Embryonic facial prominence (tissue), 1 donor: ENCODE data around the gene TAS1R1.
"Not testable (repeated sequence)": the region's sequence is repeated elsewhere in the genome, so short reads cannot be mapped to it uniquely, and the experiment has no call there.

ENCODE experiments used
- DNase-seq: peaks from one replicate; pipeline ENCODE4 v3.0.0-alpha.2; 2016; ENCODE audit errors: extremely low spot score

TAS1R1 gene

DNA sequence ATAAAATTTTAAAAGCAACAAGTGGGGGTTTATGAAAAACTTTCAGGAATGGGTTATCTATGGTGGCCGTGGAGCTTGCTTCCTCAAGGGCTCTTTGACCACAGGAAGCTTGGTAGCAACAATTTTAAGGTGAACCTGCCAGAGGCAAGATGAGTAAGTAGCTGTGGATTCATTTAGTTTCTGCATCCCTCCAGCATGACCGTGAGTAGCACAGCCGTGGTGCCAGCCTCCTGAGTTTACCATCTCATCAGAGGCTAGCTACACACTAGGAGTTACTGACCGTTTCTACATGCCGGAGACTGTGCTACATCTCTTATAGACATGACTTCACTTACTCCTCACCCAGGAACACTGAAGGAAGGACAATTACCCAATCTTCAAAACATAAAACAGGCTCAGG lies 33.6 kb upstream of the TAS1R1 start:
- DNase-seq, result no peak

DNA sequence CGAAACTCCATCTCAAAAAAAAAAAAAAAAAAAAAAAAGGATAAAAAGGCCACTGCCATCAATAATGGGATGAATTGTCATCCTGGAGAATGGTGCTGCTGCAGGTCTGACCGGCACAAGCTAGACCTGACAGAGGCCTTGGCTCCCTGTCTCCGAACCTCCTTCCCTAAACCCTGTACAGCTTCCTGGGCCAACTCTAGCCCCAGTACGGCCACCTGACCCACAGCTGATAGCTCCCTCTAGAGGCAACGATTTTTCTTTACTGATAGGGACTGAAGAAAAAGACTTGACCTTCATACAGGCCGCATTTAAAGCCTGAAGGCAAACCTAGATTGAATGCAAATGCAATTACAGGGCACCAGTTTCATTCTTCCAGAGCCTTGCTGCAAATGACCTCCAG lies 31.5 kb upstream of the TAS1R1 start:
- DNase-seq, result no peak

GRCh38 chr1:6526316-6526715 lies 28.8 kb upstream of the TAS1R1 start:
- no peak for DNase-seq

GRCh38 chr1:6528492-6528891 lies 26.6 kb upstream of the TAS1R1 start:
- no peak for DNase-seq

DNA sequence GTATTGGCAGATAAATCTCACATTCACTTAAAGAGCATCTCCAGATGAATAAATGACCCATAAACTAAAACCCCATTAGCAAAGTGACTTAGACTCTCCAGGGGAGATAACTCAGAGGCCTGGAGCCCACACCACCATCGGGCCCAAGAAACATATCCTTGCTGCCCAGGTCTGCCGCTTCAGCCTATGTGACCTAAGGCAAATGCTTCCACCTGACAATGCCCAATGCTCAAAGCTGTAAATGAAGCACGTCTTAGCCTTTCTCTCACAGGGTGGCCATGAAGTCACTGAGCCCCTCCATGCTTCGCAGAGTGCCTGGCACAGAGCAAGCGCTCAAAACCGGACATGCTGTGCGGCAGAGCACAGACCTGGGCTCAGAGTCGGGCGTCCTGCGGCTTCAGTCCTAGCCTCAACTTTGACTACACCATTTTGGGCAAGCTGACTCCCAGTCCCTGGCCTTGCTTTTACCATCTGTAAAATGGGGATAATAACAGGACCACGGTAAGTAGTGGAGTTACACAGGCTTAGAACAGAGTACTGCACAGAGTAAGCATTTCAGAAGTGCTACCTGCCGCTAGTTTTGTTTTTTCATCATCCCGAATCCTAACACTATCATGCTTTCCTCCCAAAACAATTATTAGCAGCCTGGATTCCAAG lies 24.5 kb upstream of the TAS1R1 start:
- no peak for DNase-seq

DNA sequence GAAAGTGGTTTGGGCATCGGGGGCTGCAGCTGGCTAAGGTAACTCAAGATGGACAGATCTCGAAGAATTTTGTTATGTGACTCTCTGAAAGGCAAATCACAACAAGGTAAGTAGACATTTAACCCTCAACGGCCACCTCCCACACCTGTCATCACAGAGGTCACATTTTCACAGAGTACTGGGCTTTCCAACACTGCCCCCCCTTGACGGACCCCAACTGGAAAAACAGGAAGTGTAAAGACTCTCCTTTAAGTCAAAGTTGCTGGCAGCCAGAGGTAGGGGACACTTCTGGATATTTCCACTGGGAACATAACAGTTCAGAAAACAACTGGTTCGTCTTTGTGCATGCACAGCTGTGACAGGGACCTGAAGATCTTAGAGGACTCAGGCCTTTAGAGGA lies 23.1 kb upstream of the TAS1R1 start:
- no peak for DNase-seq

- no peak for DNase-seq
These were observed 20.8 kb upstream of the TAS1R1 start for GRCh38 chr1:6534248-6534822.

GRCh38 chr1:6535214-6535613 lies 19.9 kb upstream of the TAS1R1 start:
- no peak for DNase-seq

- DNase-seq, result no peak
These were observed 18.8 kb upstream of the TAS1R1 start for GRCh38 chr1:6536291-6536690.

GRCh38 chr1:6538956-6539355 lies 16.2 kb upstream of the TAS1R1 start:
- no peak for DNase-seq

DNA sequence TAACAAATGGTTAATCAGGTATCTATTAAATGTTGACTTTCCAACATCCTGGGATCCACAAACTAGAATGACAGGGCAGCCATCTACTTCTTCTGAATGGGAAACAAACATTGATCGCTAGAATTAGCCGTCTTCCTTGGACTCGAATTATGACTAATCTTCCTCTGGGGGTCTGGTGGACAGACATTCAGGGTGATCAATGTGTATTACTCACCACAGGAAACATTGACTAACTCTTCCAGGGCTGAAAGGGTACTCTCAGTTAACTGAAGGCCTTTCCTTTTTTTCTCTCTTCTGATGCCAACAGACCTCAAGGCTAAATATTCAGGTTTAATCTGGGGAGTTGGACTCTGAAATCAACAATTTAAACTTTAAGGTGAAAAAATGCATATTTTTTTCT lies 10.3 kb upstream of the TAS1R1 start:
- no peak for DNase-seq

- DNase-seq, result no peak
These were observed 9.6 kb upstream of the TAS1R1 start for GRCh38 chr1:6545276-6546112.

DNA sequence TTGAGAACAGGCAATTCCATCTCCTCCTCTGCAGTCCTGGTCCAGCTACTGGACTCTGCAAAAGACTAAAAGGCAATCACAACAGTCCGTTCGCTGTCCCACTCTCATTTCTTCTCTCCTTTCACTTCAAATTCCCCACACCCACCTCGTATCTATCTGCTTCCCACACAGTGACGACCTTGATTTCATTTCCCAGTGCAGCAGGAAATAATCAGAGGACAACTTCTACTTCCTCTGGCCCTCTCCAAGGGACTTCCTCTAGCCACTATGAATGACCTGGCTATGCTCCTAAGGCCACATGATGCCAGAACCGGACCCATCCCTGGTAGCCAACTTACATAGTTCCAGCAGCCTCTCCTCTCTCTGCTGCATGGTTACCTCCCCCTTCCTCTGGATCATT lies 8.8 kb upstream of the TAS1R1 start:
- no peak for DNase-seq

GRCh38 chr1:6547301-6547700 lies 7.8 kb upstream of the TAS1R1 start:
- DNase-seq, result no peak

DNA sequence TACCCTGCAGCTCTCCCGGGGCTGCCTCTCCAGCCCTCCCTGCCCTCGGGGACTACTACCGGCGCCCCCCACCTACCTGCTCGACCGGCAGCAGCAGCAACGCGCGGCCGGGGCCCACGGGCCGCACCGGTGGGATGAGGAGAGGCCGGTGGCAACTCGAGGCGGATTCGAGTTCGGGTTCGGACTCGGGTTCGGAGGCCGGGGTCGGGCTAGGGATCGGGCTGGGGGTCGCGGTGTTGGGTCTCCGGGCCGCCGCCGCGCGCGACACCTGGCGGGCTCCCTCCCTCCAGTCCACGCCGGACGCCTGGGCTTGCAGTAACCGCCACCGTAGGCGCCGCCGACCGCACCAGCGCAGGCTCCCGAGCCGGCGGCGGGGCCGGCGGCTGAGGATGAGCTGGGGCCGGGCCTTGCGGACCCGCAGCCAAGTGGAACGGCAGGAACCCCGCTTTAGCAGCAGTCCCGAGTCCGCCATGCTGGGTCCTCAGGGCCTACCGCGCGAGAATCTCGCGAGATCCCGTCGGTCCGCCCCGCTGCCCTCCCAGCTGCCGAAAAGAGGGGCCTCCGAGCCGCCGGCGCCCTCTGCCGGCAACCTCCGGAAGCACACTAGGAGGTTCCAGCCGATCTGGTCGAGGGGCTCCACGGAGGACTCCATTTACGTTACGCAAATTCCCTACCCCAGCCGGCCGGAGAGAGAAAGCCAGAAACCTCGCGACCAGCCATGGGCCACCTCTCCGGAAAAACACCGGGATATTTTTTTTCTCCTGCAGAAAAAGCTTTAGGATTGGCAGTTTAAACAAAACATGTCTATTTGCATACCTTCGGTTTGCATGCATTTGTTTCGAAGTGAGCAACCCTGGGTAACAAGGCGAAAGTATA lies 838 bp upstream of the TAS1R1 start, which contains the start of gene NOL9:
Gene NOL9 (minus strand): TSS at position 483 of the 876 bp plus-strand sequence. CDS start 11 bp downstream, at position 472.
- peak; percentile 84 for DNase-seq

DNA sequence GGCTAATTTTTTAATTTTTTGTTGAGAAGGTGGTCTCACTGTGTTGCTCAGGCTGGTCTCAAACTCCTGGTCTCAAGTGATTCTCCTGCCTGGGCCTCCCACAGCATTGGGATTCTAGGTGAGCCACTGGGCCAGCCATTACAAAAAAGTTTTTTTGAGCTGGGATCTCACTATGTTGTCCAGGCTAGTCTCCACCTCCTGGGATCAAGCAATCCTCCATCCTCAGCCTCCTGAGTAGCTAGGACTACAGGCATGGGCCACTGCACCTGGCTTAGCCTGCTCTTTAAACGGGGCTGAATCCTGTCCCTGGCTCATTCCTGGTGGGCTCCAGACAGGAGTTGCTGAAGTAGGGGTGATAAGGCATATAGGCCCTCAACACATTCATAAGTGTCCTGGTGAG lies 2.5 kb downstream of the TAS1R1 start:
- DNase-seq, result no peak

DNA sequence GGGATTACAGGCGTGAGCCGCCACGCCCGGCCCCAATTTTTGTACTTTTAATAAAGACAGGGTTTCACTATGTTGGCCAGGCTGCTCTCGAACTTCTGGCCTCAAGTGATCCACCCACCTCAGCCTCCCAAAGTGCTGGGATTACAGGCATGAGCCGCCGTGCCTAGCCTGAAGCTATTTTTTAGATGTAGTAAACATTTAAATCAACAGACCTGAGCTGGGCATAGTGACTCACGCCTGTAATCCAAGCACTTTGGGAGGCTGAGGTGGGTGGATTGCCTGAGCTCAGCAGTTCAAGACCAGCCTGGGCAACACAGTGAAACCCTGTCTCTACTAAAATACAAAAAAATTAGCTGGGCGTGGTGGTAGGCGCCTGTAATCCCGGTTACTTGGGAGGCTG lies 4.1 kb downstream of the TAS1R1 start:
- not testable (repeated sequence) for DNase-seq

DNA sequence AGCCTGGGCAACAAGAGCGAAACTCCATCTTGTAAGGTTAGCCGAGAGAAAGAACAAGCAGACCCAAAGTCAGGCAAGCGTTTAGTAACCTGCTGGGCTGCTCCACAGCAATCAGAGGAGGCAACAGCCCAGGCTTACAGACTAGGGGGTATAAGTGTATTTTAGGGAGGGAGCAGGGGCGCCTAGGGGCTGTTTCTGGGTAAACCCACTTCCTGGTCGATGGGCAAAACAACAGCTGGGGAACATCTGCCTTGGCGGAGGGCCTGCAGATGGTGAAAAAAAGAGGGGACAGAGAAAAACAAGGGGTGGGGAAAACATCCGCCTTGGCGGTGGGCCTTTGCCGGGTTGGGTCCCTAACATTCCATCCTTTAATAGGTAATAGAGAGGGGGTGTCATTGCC lies 5.2 kb downstream of the TAS1R1 start:
- no peak for DNase-seq

DNA sequence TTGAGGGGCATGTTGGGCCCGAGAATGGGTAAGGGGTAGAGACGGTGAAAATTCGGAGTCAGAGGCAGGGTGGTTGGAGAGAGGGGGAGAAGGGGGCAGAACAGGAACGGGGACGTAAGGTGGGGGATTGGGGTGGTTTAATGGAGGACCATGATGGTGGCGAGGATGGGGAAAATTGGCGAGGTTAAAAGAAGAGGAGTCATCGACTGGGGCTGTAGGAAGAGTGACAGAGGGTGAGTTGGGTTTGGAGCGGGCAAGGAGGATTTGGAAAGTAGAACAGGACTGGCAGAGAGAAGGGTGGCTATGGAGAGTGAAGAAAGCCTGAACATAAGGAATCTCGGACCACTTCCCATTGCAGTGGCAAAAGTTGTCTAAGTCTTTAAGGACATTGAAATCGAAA lies 13.9 kb downstream of the TAS1R1 start:
- DNase-seq, result no peak

GRCh38 chr1:6570100-6570499 lies 15.0 kb downstream of the TAS1R1 start:
- DNase-seq, result no peak

- no peak for DNase-seq
These were observed 15.9 kb downstream of the TAS1R1 start for GRCh38 chr1:6570987-6571386.
